Activated CD8-positive, alpha-beta T cell treated with anti-CD3 and anti-CD28 coated beads for 36 hours (primary cell): ENCODE results near the gene SORBS2. TPM values are rescaled to one million over a fixed set of nuclear protein-coding genes. Genes with fewer than 3 reads are reported as not detected.

ENCODE experiments used
- ATAC-seq: fragments of 200-7000 bp; cut with Tn5 transposase; one replicate; pipeline ENCODE4 v1.10.0; 2021; ENCODE audit warnings: mild to moderate bottlenecking, moderate library complexity
- CTCF ChIA-PET: fragments of 350-600 bp; sonication (Branson Sonifier 250); formaldehyde crosslinking; loops from one replicate; lab custom pipeline; 2021; ENCODE audit warnings: antibody characterized with exemption; lab: Charles Lee
- POLR2A ChIA-PET: fragments of 350-600 bp; sonication (Branson Sonifier 250); formaldehyde crosslinking; loops from one replicate; lab custom pipeline; 2021; ENCODE audit warnings: antibody characterized with exemption; lab: Charles Lee
- DNase-seq: peaks from one replicate; pipeline ENCODE4 v3.0.0-alpha.2; 2020
- H3K27ac Mint-ChIP-seq: one replicate; pipeline ENCODE4 v1.8.0; 2021; ENCODE audit warnings: mild to moderate bottlenecking, mixed read lengths
- H3K27me3 Mint-ChIP-seq: one replicate; pipeline ENCODE4 v1.8.0; 2021; ENCODE audit warnings: mixed read lengths
- H3K36me3 Mint-ChIP-seq: one replicate; pipeline ENCODE4 v1.8.0; 2021; ENCODE audit warnings: low read depth, mixed read lengths
- H3K4me1 Mint-ChIP-seq: one replicate; pipeline ENCODE4 v1.8.0; 2021; ENCODE audit warnings: low read depth, mixed read lengths
- H3K4me3 Mint-ChIP-seq: one replicate; pipeline ENCODE4 v1.8.0; 2021; ENCODE audit warnings: mild to moderate bottlenecking, moderate library complexity, mixed read lengths
- H3K9me3 Mint-ChIP-seq: one replicate; pipeline ENCODE4 v1.8.0; 2021; ENCODE audit warnings: mixed read lengths
- CTCF ChIP-seq: fragments of 200-600 bp; IDR thresholded peaks from one replicate; pipeline ENCODE4 v1.8.0; 2022; ENCODE audit warnings: antibody characterized with exemption, mild to moderate bottlenecking
- intact Hi-C: fragments of 100-400 bp; cut with micrococcal nuclease; formaldehyde crosslinking; loops from one replicate; pipeline ENCODE4 v1.10.0; 2022
- total RNA-seq, 2 experiments: library from RNA; stranded (reverse); gene quantifications; one replicate each; pipeline ENCODE4 v1.2.3, GENCODE V29; 2021

The SORBS2 gene
- total RNA-seq, 2 experiments from 2014 or later = not detected

DNA sequence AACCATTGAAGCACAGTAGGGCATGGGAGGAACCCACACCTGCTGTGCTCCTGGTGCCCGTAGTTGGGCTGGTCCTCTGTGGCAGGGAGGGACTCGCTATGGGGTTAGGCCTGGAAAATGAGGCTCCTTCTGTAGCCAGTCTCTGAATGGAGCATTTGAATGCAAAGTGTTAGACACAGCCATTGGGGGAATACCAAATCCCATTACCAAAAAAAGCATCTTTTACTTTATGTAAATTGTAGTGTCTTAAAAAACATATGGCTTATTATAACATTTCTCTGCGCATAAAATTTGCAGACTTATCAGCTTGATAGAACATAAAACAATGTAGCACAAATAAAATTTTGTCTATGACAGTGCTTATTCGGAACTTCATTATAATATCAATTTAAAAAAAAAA is 147.5 kb downstream of the SORBS2 start:
- no peak for TF ChIP-seq CTCF
- Mint-ChIP-seq H3K27me3 (peaks cover 2% of the 10 kb centered on the region), H3K27ac (no peak overlapping the region), H3K9me3 (no peaks in the 10 kb centered on the region), H3K4me3 (no peak overlapping the region), H3K4me1 (no peaks in the 10 kb centered on the region), H3K36me3 (no peaks in the 10 kb centered on the region)
- POLR2A ChIA-PET = no interaction called here
- intact Hi-C loops = no loop called here
- CTCF ChIA-PET = no interaction called here
- DNase-seq = no peak
- no peak for ATAC-seq

DNA sequence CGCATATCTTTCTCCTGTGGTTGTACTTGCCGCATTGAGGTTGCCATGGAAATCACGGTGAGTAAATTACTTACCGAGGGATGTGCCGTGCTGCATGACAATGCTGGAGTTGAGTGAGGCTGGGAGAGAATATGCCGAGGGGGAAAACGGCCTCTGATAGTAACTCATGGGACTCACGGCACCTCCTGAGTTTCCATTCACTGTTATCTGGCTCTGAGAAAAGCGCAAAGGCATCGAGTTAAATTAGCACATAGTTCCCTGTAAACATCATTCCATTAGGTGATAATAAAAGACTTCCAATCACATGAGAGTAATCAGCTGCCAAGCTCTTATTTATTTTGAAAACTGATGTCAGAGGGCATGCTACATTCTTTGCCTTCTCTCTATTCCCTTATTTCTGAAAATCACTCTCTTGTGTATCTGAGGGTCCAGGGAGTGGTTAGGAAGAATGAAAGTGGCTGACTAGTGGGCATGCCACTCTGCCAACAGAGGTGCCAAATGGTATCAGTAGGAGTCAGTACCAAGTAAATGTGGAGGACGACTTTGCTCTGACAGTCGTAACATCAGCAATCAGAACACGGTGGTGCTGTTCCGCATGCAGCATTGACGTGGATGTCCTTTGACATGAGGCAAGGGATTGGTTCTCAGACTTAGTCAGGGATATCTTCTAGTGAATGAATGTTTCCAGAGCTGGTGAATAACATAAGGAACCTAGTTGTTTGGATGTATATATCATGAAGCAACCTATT is 149.8 kb downstream of the SORBS2 start:
- no peaks in the 10 kb centered on the region for H3K4me1 Mint-ChIP-seq
- CTCF ChIA-PET = no interaction called here

DNA sequence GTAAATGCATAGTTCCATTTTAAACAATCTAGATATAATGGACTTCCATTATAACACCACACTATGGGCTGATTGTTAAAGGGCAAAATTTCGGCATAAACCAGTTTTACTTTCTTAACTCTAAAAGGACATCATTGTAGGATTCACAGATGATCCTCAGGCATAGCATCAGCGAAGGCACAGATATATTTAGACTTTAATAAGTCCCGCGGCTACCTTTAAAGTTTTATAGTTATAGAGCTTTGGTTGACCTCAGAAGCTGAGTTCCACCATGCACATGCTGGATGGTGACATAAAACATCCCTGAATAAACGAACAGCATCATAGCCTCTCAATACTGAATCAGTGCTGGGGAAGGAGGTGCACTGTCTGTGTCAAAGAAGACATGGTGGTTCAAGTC is 151.7 kb downstream of the SORBS2 start:
- ATAC-seq (no peak), DNase-seq (no peak)
- H3K27me3 Mint-ChIP-seq = no peaks in the 10 kb centered on the region
- no peak for TF ChIP-seq CTCF
- POLR2A ChIA-PET = no interaction called here
- no peak overlapping the region for H3K4me3 Mint-ChIP-seq
- H3K9me3 Mint-ChIP-seq = no peaks in the 10 kb centered on the region
- no peaks in the 10 kb centered on the region for H3K36me3 Mint-ChIP-seq
- intact Hi-C loops = no loop called here
- H3K4me1 Mint-ChIP-seq = no peaks in the 10 kb centered on the region
- no peak overlapping the region for H3K27ac Mint-ChIP-seq
- CTCF ChIA-PET = no interaction called here

More for the DNA sequence above, 149.8 kb downstream of the SORBS2 start:
- no peak for TF ChIP-seq CTCF
- no peaks in the 10 kb centered on the region for H3K36me3 Mint-ChIP-seq
- POLR2A ChIA-PET = no interaction called here
- no peak overlapping the region for H3K27ac Mint-ChIP-seq
- intact Hi-C loops = no loop called here
- DNase-seq = no peak
- no peaks in the 10 kb centered on the region for H3K9me3 Mint-ChIP-seq
- no peak for ATAC-seq
- no peak overlapping the region for H3K4me3 Mint-ChIP-seq
- peaks cover 2% of the 10 kb centered on the region for H3K27me3 Mint-ChIP-seq

- Mint-ChIP-seq H3K27me3 (no peaks in the 10 kb centered on the region), H3K4me3 (no peak overlapping the region), H3K4me1 (no peaks in the 10 kb centered on the region), H3K9me3 (no peaks in the 10 kb centered on the region), H3K36me3 (no peaks in the 10 kb centered on the region), H3K27ac (no peak overlapping the region)
- no peak for DNase-seq
- CTCF ChIA-PET = no interaction called here
- ATAC-seq = no peak
- POLR2A ChIA-PET = no interaction called here
- no peak for TF ChIP-seq CTCF
- intact Hi-C loops = no loop called here
Measured at GRCh38 chr4:185657699-185658098, 154.3 kb downstream of the SORBS2 start.

DNA sequence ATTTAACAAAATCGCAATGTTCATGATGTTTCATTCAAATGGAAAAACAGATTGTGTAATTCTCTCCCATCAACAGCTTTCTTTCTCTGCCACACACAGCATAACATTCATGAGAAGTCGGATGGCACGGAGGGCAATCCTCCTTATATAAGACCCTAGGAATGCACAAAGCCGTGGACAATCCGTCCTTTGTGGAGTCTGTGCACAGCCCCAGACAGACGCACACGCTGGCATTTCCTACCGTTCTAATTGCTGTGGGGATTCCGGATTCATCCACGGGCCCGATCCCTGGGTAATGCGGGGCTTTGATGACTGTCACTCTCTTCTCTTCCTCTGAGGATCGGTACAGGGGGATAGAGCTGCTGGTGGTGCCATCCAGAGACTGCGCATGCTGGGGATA is 154.8 kb downstream of the SORBS2 start:
- H3K27ac Mint-ChIP-seq = no peak overlapping the region
- ChIA-PET CTCF (no interaction called here), POLR2A (no interaction called here)
- DNase-seq (no peak), ATAC-seq (no peak)
- H3K36me3 Mint-ChIP-seq = no peaks in the 10 kb centered on the region
- H3K9me3 Mint-ChIP-seq = no peaks in the 10 kb centered on the region
- no peak overlapping the region for H3K4me3 Mint-ChIP-seq
- no peaks in the 10 kb centered on the region for H3K27me3 Mint-ChIP-seq
- H3K4me1 Mint-ChIP-seq = no peaks in the 10 kb centered on the region
- intact Hi-C loops = no loop called here
- no peak for TF ChIP-seq CTCF
